NB4 (cell line): ENCODE measurements around the gene SPEN.

Experiments
- CTCF ChIP-seq: IDR thresholded peaks from one replicate; pipeline ENCODE4 v1.5.1; 2012; ENCODE audit warnings: low read depth, low read length
- POLR2A ChIP-seq: IDR thresholded peaks from 2 replicates; pipeline ENCODE4 v1.6.1; 2011; ENCODE audit warnings: mild to moderate bottlenecking; ENCODE audit not compliant: insufficient read length; ENCODE audit errors: extremely low read depth

- no peak for TF ChIP-seq CTCF
- no peak for TF ChIP-seq POLR2A
Measured at GRCh38 chr1:15918962-15919715, 71.6 kb downstream of the SPEN start.
